Heart left ventricle (tissue), 16 donors: ENCODE measurements around the gene RSPRY1. TPM values are rescaled to one million over a fixed set of nuclear protein-coding genes. Genes with fewer than 3 reads are reported as not detected.

ENCODE experiments used
- ATAC-seq, 4 donors: fragments of 200-7000 bp; cut with Tn5 transposase; one replicate each; pipeline ENCODE4 v1.9.1; 2020 to 2022; ENCODE audit warnings: moderate library complexity in 4 of 4, mild to moderate bottlenecking in 3 of 4, moderate number of reproducible peaks in 1 of 4
- DNase-seq, 5 donors: peaks; one replicate each; pipeline ENCODE4 v3.0.0-alpha.2; 2020
- H3K27ac ChIP-seq, 12 donors: fragments of 200-600 bp; sonication (generic) in 4 of 12; one replicate each; pipeline versions ENCODE4 v1.5.0 to v1.8.0; 2016 to 2022; ENCODE audit warnings: mild to moderate bottlenecking in 2 of 12
- H3K27me3 ChIP-seq, 9 donors: fragments of 200-600 bp; sonication (generic) in 2 of 9; one replicate each; pipeline versions ENCODE4 v1.5.1 to v1.8.0; 2016 to 2022; ENCODE audit warnings: mild to moderate bottlenecking in 3 of 9
- H3K36me3 ChIP-seq, 9 donors: fragments of 200-600 bp; sonication (generic) in 2 of 9; one replicate each; pipeline versions ENCODE4 v1.5.0 to v1.8.0; 2018 to 2022; ENCODE audit warnings: mild to moderate bottlenecking in 2 of 9
- H3K4me1 ChIP-seq, 12 donors: fragments of 200-600 bp; sonication (generic) in 4 of 12; one replicate each; pipeline versions ENCODE4 v1.5.0 to v1.8.0; 2016 to 2022; ENCODE audit warnings: mild to moderate bottlenecking in 3 of 12
- H3K4me3 ChIP-seq, 12 donors: fragments of 200-600 bp; sonication (generic) in 4 of 12; one replicate each; pipeline versions ENCODE4 v1.5.0 to v1.8.0; 2017 to 2022; ENCODE audit warnings: mild to moderate bottlenecking in 9 of 12, moderate library complexity in 4 of 12
- H3K9me3 ChIP-seq, 12 donors: fragments of 200-600 bp; sonication (generic) in 4 of 12; one replicate each; pipeline versions ENCODE4 v1.5.0 to v1.8.0; 2016 to 2022; ENCODE audit warnings: mild to moderate bottlenecking in 1 of 12
- POLR2A ChIP-seq, 2 donors: fragments of 450-650 bp; IDR thresholded peaks; one replicate each; pipeline ENCODE4 v1.6.1; 2017; ENCODE audit warnings: antibody characterized with exemption in 2 of 2, mild to moderate bottlenecking in 2 of 2, moderate library complexity in 2 of 2
- WGBS, 4 donors: extraction: QIAGEN DNeasy Blood & Tissue Kit in 2 of 4; methylation state at CpG; one replicate each; pipeline versions ENCODE4 v1.1.5 to v1.1.7; 2013 to 2018; 5-methylcytosine and 5-hydroxymethylcytosine counted together
- intact Hi-C, 10 donors: fragments of 100-400 bp; cut with DNase I; formaldehyde crosslinking; loops; one replicate each; pipeline versions ENCODE4 v1.11.1 to v1.14.2; 2022
- polyA plus RNA-seq, 2 donors: library from polyadenylated mRNA; stranded (reverse); fragments of 200-250 nt; gene quantifications; one replicate each; pipeline ENCODE4 v1.2.3, GENCODE V29; 2013
- total RNA-seq, 9 donors: library from RNA; depleted of rRNA in 2 of 9; stranded (reverse); fragments of >200 nt in 2 of 9; fragmentation: NEBNext Ultra II Directional in 3 of 9; extraction: Animal tissue kit (Norgen Biotek cat#: 25700) in 3 of 9; gene quantifications; one replicate each; pipeline versions ENCODE4 v1.1.0 to v1.2.4, GENCODE V29; 2016 to 2023
- TF ChIP-seq, protein P1 (sequence below), 12 donors: fragments of 200-600 bp; sonication (generic) in 4 of 12; IDR thresholded peaks; one replicate each; pipeline versions ENCODE4 v1.5.0 to v1.8.0; 2018 to 2022; ENCODE audit warnings: antibody characterized with exemption in 12 of 12, mild to moderate bottlenecking in 5 of 12
- donor health status: ischemic (EF 13 %, LVEDD 7.1; RV severe dilation, severe dysfunction).
- donor health status: healthy with polysubstance abuse.
- donor health status: DM: no; HTN: yes; CAD: no.
- donor health status: DM: no; HTN: no; CAD: no.
- donor health status: ischemic (EF 25% LVEDD 6.9; RV normal size, moderate dysfunction).
- donor health status: ischemic (EF 25% LVEDD 5.7; RV mildly dilated, moderate dysfunction).
- donor health status: healthy.
- donor health status: DM: yes; HTN: yes; CAD: no.
- donor health status: ischemic (EF 35%, LVEDD 5.7; RV mildly dilated, moderate dysfunction).
- donor health status: nonischemic (EF 11% LVEDD 7.7; RV severe dilation, severe dysfunction).
- donor health status: DM: yes; HTN: yes; CAD: no.
- donor health status: PGD.
- donor health status: ischemic (EF 29% LVEDD 5.4; RV normal size, mild dysfunction).
- donor health status: nonischemic (EF 23%, LVEDD 6.1; RV moderate dilation, normal function).

The RSPRY1 gene
- total and polyA plus RNA-seq, 11 donors, result 5.4 to 22.9 (median 17.1) TPM

DNA sequence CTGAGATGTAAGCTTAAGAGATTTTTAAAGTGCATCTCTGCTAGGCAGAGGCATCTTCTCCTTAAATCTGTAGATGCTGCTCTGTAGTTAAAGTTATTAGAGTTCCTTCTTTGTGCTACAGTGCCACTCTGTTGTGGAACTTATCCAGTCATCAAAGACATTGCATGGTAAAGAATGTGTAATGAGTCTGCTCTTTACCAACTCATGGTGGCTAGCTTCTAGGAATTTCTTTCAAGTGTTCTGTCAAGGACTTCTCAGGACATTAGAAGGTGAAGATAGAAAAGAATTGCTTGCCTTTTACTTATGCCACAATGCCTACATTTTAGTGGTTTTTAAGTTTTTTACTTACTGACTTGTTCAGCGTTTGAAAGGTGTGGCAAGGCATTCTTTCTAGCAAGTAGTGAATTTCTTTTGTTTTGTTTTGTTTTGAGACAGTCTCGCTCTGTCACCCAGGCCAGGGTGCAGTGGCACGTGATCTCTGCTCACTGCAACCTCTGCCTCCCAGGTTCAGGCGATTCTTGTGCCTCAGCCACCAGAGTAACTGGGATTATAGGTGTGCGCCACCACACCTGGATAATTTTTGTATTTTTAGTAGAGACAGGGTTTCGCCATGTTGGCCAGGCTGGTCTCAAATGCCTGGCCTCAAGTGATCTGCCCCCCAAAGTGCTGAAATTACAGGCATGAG is 38.7 kb downstream of the RSPRY1 start:
- TF ChIP-seq, protein P1, sequence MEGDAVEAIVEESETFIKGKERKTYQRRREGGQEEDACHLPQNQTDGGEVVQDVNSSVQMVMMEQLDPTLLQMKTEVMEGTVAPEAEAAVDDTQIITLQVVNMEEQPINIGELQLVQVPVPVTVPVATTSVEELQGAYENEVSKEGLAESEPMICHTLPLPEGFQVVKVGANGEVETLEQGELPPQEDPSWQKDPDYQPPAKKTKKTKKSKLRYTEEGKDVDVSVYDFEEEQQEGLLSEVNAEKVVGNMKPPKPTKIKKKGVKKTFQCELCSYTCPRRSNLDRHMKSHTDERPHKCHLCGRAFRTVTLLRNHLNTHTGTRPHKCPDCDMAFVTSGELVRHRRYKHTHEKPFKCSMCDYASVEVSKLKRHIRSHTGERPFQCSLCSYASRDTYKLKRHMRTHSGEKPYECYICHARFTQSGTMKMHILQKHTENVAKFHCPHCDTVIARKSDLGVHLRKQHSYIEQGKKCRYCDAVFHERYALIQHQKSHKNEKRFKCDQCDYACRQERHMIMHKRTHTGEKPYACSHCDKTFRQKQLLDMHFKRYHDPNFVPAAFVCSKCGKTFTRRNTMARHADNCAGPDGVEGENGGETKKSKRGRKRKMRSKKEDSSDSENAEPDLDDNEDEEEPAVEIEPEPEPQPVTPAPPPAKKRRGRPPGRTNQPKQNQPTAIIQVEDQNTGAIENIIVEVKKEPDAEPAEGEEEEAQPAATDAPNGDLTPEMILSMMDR (IDR thresholded peaks at IDR 0.05), result no peak
- no peak for TF ChIP-seq POLR2A (IDR thresholded peaks at IDR 0.05)
- no peak for DNase-seq
- intact Hi-C loops, result no loop called here
- Histone ChIP-seq H3K4me1 (no peaks in the 10 kb centered on the region), H3K27ac (no peak overlapping the region), H3K4me3 (no peak overlapping the region), H3K9me3 (peaks cover 0 to 4% (median 0%) of the 10 kb centered on the region in 12 donors), H3K27me3 (no peaks in the 10 kb centered on the region), H3K36me3 (peaks cover 0 to 100% (median 98%) of the 10 kb centered on the region in 9 donors)
- ATAC-seq, result no peak
- 89 to 98% (median 94%) methylated on average over 6 of the region's 6 CpGs for WGBS, 4 donors

DNA sequence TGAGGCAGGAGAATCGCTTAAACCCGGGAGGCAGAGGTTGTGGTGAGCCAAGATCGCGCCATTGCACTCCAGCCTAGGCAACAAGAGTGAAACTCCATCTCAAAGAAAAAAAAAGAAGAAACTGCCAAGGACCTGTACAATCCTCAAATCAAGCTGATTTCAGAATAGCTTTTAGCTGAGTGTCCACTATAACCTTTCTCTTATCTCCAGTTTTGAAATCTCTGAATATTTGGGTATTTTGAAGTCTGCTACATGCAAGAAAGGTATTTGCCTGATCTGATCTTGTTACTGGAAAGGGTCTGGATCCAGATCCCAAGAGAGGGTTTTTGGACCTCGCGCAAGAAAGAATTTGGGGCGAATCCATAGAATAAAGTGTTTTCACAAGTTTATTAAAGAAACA is 39.8 kb downstream of the RSPRY1 start:
- Histone ChIP-seq H3K36me3 (peaks cover 0 to 100% (median 99%) of the 10 kb centered on the region in 9 donors), H3K27me3 (no peaks in the 10 kb centered on the region), H3K4me3 (no peak overlapping the region), H3K27ac (no peak overlapping the region), H3K4me1 (no peaks in the 10 kb centered on the region), H3K9me3 (no peaks in the 10 kb centered on the region)
- DNase-seq (no peak), ATAC-seq (no peak)
- 94 to 97% (median 97%) methylated on average over 7 of the region's 7 CpGs for WGBS, 4 donors
- no peak for TF ChIP-seq POLR2A (IDR thresholded peaks at IDR 0.05)
- TF ChIP-seq, protein P1 (IDR thresholded peaks at IDR 0.05), result no peak
- intact Hi-C loops, result no loop called here

DNA sequence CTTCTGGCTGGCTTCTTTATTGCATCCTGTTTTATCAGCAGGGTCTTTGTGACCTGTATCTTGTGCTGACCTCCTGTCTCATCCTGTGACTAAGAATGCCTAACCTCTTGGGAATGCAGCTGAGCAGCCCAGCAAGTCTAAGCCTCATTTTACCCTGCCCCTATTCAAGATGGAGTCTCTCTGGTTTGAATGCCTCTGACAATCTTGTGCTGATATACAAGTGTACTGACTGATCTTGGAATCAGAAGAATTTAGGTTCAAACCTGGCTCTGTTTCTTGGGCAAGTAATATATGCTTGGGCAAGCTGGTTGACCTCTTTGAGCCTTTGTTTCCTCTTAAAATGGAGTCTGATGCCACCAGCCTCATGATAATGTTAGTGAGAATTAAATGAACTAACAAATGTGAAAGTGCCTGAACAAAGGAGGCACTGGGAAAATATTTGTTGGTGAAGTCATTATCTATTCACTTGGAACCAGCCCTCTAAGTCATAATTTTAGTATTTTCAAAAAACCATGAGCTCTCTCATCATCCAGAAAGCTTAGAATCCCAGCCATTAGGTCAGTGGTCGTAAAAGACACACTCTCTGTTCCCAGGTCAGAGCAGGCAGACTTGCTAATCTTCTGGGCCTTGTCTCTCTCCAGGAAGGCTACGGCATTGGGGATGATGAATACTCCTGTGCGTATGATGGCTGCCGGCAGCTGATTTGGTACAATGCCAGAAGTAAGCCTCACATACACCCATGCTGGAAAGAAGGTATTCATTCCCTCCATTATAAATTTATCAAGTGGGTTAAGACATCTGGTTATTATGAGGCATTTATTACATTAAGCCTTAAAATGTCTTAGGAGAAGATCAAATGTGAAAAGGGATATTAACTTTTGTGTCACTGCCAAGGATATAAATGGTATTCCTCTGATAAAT is 40.8 kb downstream of the RSPRY1 start:
- 87 to 93% (median 91%) methylated on average over 4 of the region's 4 CpGs for WGBS, 4 donors
- no peak overlapping the region for H3K4me3 ChIP-seq
- H3K4me1 ChIP-seq, result no peaks in the 10 kb centered on the region
- no peaks in the 10 kb centered on the region for H3K9me3 ChIP-seq
- intact Hi-C loops, result no loop called here
- no peak for ATAC-seq
- no peak overlapping the region for H3K27ac ChIP-seq
- H3K27me3 ChIP-seq, result no peaks in the 10 kb centered on the region
- TF ChIP-seq, protein P1 (IDR thresholded peaks at IDR 0.05), result no peak
- no peak for TF ChIP-seq POLR2A (IDR thresholded peaks at IDR 0.05)
- H3K36me3 ChIP-seq, result peaks cover 0 to 100% (median 99%) of the 10 kb centered on the region in 9 donors
- no peak for DNase-seq

- no peak for ATAC-seq
- peaks cover 0 to 8% (median 0%) of the 10 kb centered on the region in 12 donors for H3K4me1 ChIP-seq
- no peak overlapping the region for H3K4me3 ChIP-seq
- intact Hi-C loops, result no loop called here
- TF ChIP-seq, protein P1 (IDR thresholded peaks at IDR 0.05), result no peak
- TF ChIP-seq POLR2A (IDR thresholded peaks at IDR 0.05), result no peak
- H3K36me3 ChIP-seq, result peaks cover 0 to 100% (median 98%) of the 10 kb centered on the region in 9 donors
- no peak overlapping the region for H3K27ac ChIP-seq
- WGBS, 4 donors, result 89 to 97% (median 94%) methylated on average over 1 of the region's 1 CpG
- no peaks in the 10 kb centered on the region for H3K27me3 ChIP-seq
- DNase-seq, result no peak
- H3K9me3 ChIP-seq, result no peaks in the 10 kb centered on the region
Measured at GRCh38 chr16:57229079-57229478, 43.0 kb downstream of the RSPRY1 start.
